ENCODE measurements around the gene DNAAF5. TPM values are rescaled to one million over a fixed set of nuclear protein-coding genes. Genes with fewer than 3 reads are reported as not detected.

The DNAAF5 gene
- total RNA-seq, 6 experiments from 2014 or later, result 9.5 to 22.8 (median 10.5) TPM

GRCh38 chr7:711093-711921 lies 15.2 kb upstream of the DNAAF5 start:
- no peaks in the 10 kb centered on the region for H3K27me3 ChIP-seq
- TF ChIP-seq POLR2A (IDR thresholded peaks at IDR 0.05) (no peak), CTCF (IDR thresholded peaks at IDR 0.05) (no peak)
- DNase-seq, result no peak
- no peaks in the 10 kb centered on the region for H3K9me3 ChIP-seq
- H3K36me3 ChIP-seq, result no peaks in the 10 kb centered on the region
- intact Hi-C loops (cut with DNase I), result no loop called here
- no peak overlapping the region for H3K27ac ChIP-seq
- peak; percentile 47 to 61 (median 52) for ATAC-seq
- peak overlapping the region; percentile 18 to 31 (median 21) for H3K4me3 ChIP-seq
- no peaks in the 10 kb centered on the region for H3K4me1 ChIP-seq
- 60% methylated on average over 13 of the region's 45 CpGs for WGBS (ENCODE audit: insufficient coverage, low coverage, low lambda C conversion rate, missing lambda C conversion rate)

- Histone ChIP-seq H3K4me1 (no peaks in the 10 kb centered on the region), H3K4me3 (peak overlapping the region; percentile 18 to 31 (median 21)), H3K27me3 (no peaks in the 10 kb centered on the region), H3K27ac (no peak overlapping the region), H3K36me3 (no peaks in the 10 kb centered on the region), H3K9me3 (no peaks in the 10 kb centered on the region)
- DNase-seq (peak in 1 of 3 donors; percentile 35), ATAC-seq (no peak)
- TF ChIP-seq CTCF (IDR thresholded peaks at IDR 0.05) (no peak), POLR2A (IDR thresholded peaks at IDR 0.05) (no peak)
- WGBS (ENCODE audit: insufficient coverage, low coverage, low lambda C conversion rate, missing lambda C conversion rate), result 24% methylated on average over 3 of the region's 44 CpGs
- intact Hi-C loops (cut with DNase I), result no loop called here
Observed at GRCh38 chr7:711922-712380, 14.5 kb upstream of the DNAAF5 start.

- Histone ChIP-seq H3K9me3 (no peaks in the 10 kb centered on the region), H3K36me3 (no peaks in the 10 kb centered on the region), H3K27ac (no peak overlapping the region), H3K4me1 (no peaks in the 10 kb centered on the region), H3K27me3 (no peaks in the 10 kb centered on the region), H3K4me3 (peak overlapping the region in 2 of 3 donors; percentile 18 to 31)
- 43% methylated on average over 8 of the region's 74 CpGs for WGBS (ENCODE audit: insufficient coverage, low coverage, low lambda C conversion rate, missing lambda C conversion rate)
- ATAC-seq (peak in 1 of 4 donors; percentile 20), DNase-seq (peak in 1 of 3 donors; percentile 36)
- TF ChIP-seq POLR2A (IDR thresholded peaks at IDR 0.05), result no peak
- TF ChIP-seq CTCF (IDR thresholded peaks at IDR 0.05), result no peak
- intact Hi-C loops (cut with DNase I), result no loop called here
Observed at GRCh38 chr7:712381-713138, 13.9 kb upstream of the DNAAF5 start.

- intact Hi-C loops (cut with DNase I), result no loop called here
- H3K27ac ChIP-seq, result no peak overlapping the region
- peak in 1 of 4 donors; percentile 5 for ATAC-seq
- H3K27me3 ChIP-seq, result no peaks in the 10 kb centered on the region
- no peaks in the 10 kb centered on the region for H3K4me1 ChIP-seq
- no peak overlapping the region for H3K4me3 ChIP-seq
- H3K9me3 ChIP-seq, result no peaks in the 10 kb centered on the region
- no peak for TF ChIP-seq CTCF (IDR thresholded peaks at IDR 0.05)
- no peak for TF ChIP-seq POLR2A (IDR thresholded peaks at IDR 0.05)
- H3K36me3 ChIP-seq, result no peaks in the 10 kb centered on the region
- DNase-seq, result no peak
- 100% methylated on average over 4 of the region's 9 CpGs for WGBS (ENCODE audit: insufficient coverage, low coverage, low lambda C conversion rate, missing lambda C conversion rate)
Observed at GRCh38 chr7:713139-713457, 13.4 kb upstream of the DNAAF5 start.
